ENCODE measurements around the gene STOML2. TPM values are rescaled to one million over a fixed set of nuclear protein-coding genes. Genes with fewer than 3 reads are reported as not detected.

The STOML2 gene
- polyA plus RNA-seq, 4 donors = 115 to 135 (median 131) TPM

Other genes starting within 250 kb of the STOML2 start
- under 1 TPM; 0.10 to 0.29 (median 0.21) TPM for gene PHF24, start 144.8 kb downstream of the STOML2 start, polyA plus RNA-seq (ENCODE audit: insufficient read length in 4 of 4)
- 10 to 100 TPM in 2 of 4 donors, 1 to 10 TPM in 2; 9.6 to 12.8 (median 10.5) TPM for gene DNAJB5, start 113.4 kb downstream of the STOML2 start, polyA plus RNA-seq (ENCODE audit: insufficient read length in 4 of 4)
- 100 to 1,000 TPM; 248 to 268 (median 263) TPM for gene VCP, start 30.5 kb downstream of the STOML2 start, polyA plus RNA-seq (ENCODE audit: insufficient read length in 4 of 4)
- gene FANCG, start 23.2 kb downstream of the STOML2 start, polyA plus RNA-seq (ENCODE audit: insufficient read length in 4 of 4) = 10 to 100 TPM; 36.7 to 53.1 (median 42.4) TPM
- gene PIGO, start 6.5 kb downstream of the STOML2 start, polyA plus RNA-seq (ENCODE audit: insufficient read length in 4 of 4) = 10 to 100 TPM; 33.1 to 38.4 (median 35.3) TPM
- 10 to 100 TPM; 13.1 to 15.5 (median 13.6) TPM for gene ATOSB, start 12.7 kb upstream of the STOML2 start, polyA plus RNA-seq (ENCODE audit: insufficient read length in 4 of 4)
- 10 to 100 TPM; 23.9 to 26.7 (median 26.5) TPM for gene UNC13B, start 58.9 kb upstream of the STOML2 start, polyA plus RNA-seq (ENCODE audit: insufficient read length in 4 of 4)

All from left renal cortex interstitium (tissue), 4 donors.